CD14-positive monocyte (primary cell): Measurements from ENCODE around the gene C4B. TPM values are rescaled to one million over a fixed set of nuclear protein-coding genes. Genes with fewer than 3 reads are reported as not detected.
"Not testable (repeated sequence)": the region's sequence is repeated elsewhere in the genome, so short reads cannot be mapped to it uniquely, and the experiment has no call there.

Experiments used
- DNase-seq, 3 donors: peaks; one replicate each; pipeline ENCODE4 v3.0.0-alpha.2; 2011 to 2022
- H2AFZ ChIP-seq: 2 replicates; pipeline ENCODE4 v1.6.0; 2012; ENCODE audit warnings: mild to moderate bottlenecking, low read depth, low read length, inconsistent platforms; ENCODE audit not compliant: insufficient read depth, poor library complexity, severe bottlenecking
- H3K27ac ChIP-seq, 2 donors: 1 replicate in 1 of 2; 2 replicates in 1 of 2; pipeline ENCODE4 v1.5.1; 2012 to 2013; ENCODE audit warnings: low read length in 2 of 2, control low read depth in 1 of 2, inconsistent platforms in 1 of 2, low read depth in 1 of 2, mild to moderate bottlenecking in 1 of 2
- H3K27me3 ChIP-seq, 2 donors: one replicate each; pipeline versions ENCODE4 v1.6.0 to v1.6.1; 2011 to 2013; ENCODE audit warnings: low read length in 2 of 2; ENCODE audit not compliant: control insufficient read depth in 2 of 2, insufficient read depth in 2 of 2
- H3K36me3 ChIP-seq, 2 donors: replicated peaks in 1 of 2; 1 replicate in 1 of 2; 2 replicates in 1 of 2; pipeline versions ENCODE4 v1.5.1 to v1.6.1; 2012 to 2013; ENCODE audit warnings: low read length in 2 of 2, control low read depth in 1 of 2, inconsistent platforms in 1 of 2, mild to moderate bottlenecking in 1 of 2; ENCODE audit not compliant: insufficient read depth in 2 of 2, control insufficient read depth in 1 of 2
- H3K4me1 ChIP-seq, 2 donors: 1 replicate in 1 of 2; 2 replicates in 1 of 2; pipeline versions ENCODE4 v1.5.1 to v1.6.1; 2012 to 2013; ENCODE audit warnings: low read length in 2 of 2, control low read depth in 1 of 2, inconsistent platforms in 1 of 2, mild to moderate bottlenecking in 1 of 2, moderate library complexity in 1 of 2; ENCODE audit not compliant: insufficient read depth in 2 of 2, control insufficient read depth in 1 of 2
- H3K4me2 ChIP-seq: replicated peaks from 2 replicates; pipeline ENCODE3; 2012; ENCODE audit warnings: low read length, moderate library complexity, mild to moderate bottlenecking; ENCODE audit not compliant: poor library complexity, severe bottlenecking; ENCODE audit errors: extremely low read depth
- H3K4me3 ChIP-seq, 3 experiments: fragments of 200-600 bp in 1 of 3; sonication (generic) in 1 of 3; replicated peaks in 1 of 3; 1 replicate in 2 of 3; 2 replicates in 1 of 3; pipeline ENCODE4 v1.5.1; 2011 to 2013; ENCODE audit warnings: low read length in 3 of 3, mild to moderate bottlenecking in 3 of 3, control low read depth in 2 of 3, low read depth in 2 of 3, inconsistent platforms in 1 of 3, moderate library complexity in 1 of 3
- H3K79me2 ChIP-seq: 2 replicates; pipeline ENCODE4 v1.6.0; 2012; ENCODE audit warnings: mild to moderate bottlenecking, control low read depth, inconsistent platforms, low read length, moderate library complexity; ENCODE audit not compliant: insufficient read depth
- H3K9ac ChIP-seq: 2 replicates; pipeline ENCODE4 v1.6.0; 2017; ENCODE audit warnings: low read length, mild to moderate bottlenecking; ENCODE audit not compliant: insufficient read depth, poor library complexity, severe bottlenecking
- H3K9me3 ChIP-seq, 2 donors: replicated peaks in 1 of 2; 1 replicate in 1 of 2; 2 replicates in 1 of 2; pipeline versions ENCODE4 v1.5.1 to v1.6.1; 2012 to 2013; ENCODE audit warnings: low read length in 2 of 2, control low read depth in 1 of 2; ENCODE audit not compliant: control insufficient read depth in 1 of 2, insufficient read depth in 1 of 2
- H4K20me1 ChIP-seq: 2 replicates; pipeline ENCODE4 v1.6.0; 2012; ENCODE audit warnings: mild to moderate bottlenecking, low read length, control low read depth, moderate library complexity; ENCODE audit not compliant: insufficient read depth
- H3K27ac Mint-ChIP-seq, 7 donors: one replicate each; pipeline ENCODE4 v1.8.0; 2020; ENCODE audit warnings: mild to moderate bottlenecking in 7 of 7, mixed read lengths in 7 of 7, moderate library complexity in 6 of 7, inconsistent platforms in 2 of 7
- H3K27me3 Mint-ChIP-seq, 3 donors: one replicate each; pipeline ENCODE4 v1.8.0; 2021 to 2022; ENCODE audit warnings: low read depth in 3 of 3, mild to moderate bottlenecking in 3 of 3, mixed read lengths in 3 of 3, moderate library complexity in 3 of 3, inconsistent platforms in 1 of 3
- H3K36me3 Mint-ChIP-seq, 2 donors: one replicate each; pipeline ENCODE4 v1.8.0; 2020; ENCODE audit warnings: mixed read lengths in 2 of 2, inconsistent platforms in 1 of 2, mild to moderate bottlenecking in 1 of 2
- H3K4me1 Mint-ChIP-seq: one replicate; pipeline ENCODE4 v1.8.0; 2020; ENCODE audit warnings: mild to moderate bottlenecking, mixed read lengths
- H3K4me3 Mint-ChIP-seq, 2 donors: one replicate each; pipeline ENCODE4 v1.8.0; 2020; ENCODE audit warnings: mild to moderate bottlenecking in 2 of 2, mixed read lengths in 2 of 2, moderate library complexity in 1 of 2
- H3K9me3 Mint-ChIP-seq, 7 donors: one replicate each; pipeline ENCODE4 v1.8.0; 2020 to 2022; ENCODE audit warnings: mixed read lengths in 7 of 7, mild to moderate bottlenecking in 6 of 7, moderate library complexity in 6 of 7, inconsistent platforms in 2 of 7
- CTCF ChIP-seq: fragments of 200-600 bp; IDR thresholded peaks from one replicate; pipeline ENCODE4 v1.8.0; 2022; ENCODE audit warnings: antibody characterized with exemption, mild to moderate bottlenecking
- WGBS: methylation state at CpG from one replicate; pipeline ENCODE4 v1.1.5; 2013; ENCODE audit warnings: missing lambda C conversion rate; ENCODE audit not compliant: insufficient coverage; 5-methylcytosine and 5-hydroxymethylcytosine counted together
- intact Hi-C, 2 donors: fragments of 100-400 bp; cut with micrococcal nuclease; formaldehyde crosslinking; loops; one replicate each; pipeline versions ENCODE4 v1.15.0 to v1.15.1; 2023
- polyA minus RNA-seq: library from RNA; depleted of rRNA, polyadenylated mRNA; stranded (reverse); fragments of >200 nt; gene quantifications from 2 replicates; pipeline ENCODE4 v1.2.3, GENCODE V29; 2012
- polyA plus RNA-seq, 3 donors: library from polyadenylated mRNA; depleted of rRNA in 1 of 3; unstranded in 2 of 3; stranded (reverse) in 1 of 3; fragments of 300-500 nt in 2 of 3; fragments of >200 nt in 1 of 3; fragmentation: Illumina TruSeq in 2 of 3; gene quantifications; 1 replicate in 2 of 3; 2 replicates in 1 of 3; pipeline ENCODE4 v1.2.3, GENCODE V29; 2012 to 2021
- total RNA-seq, 12 experiments: library from RNA in 1 of 12; stranded (reverse) in 1 of 12; fragments of 120-200 nt in 1 of 12; gene quantifications; one replicate each; pipeline ENCODE4 v1.2.4 and lab custom pipeline; 2013 to 2026; ENCODE audit warnings: mixed read lengths in 6 of 12, inconsistent platforms in 1 of 12

C4B gene
- 8.4 TPM for total RNA-seq (2013)
- polyA plus RNA-seq (10 to 100 TPM in 1 of 3 donors, under 1 TPM in 1, not detected in 1; 0.18 to 11.6 TPM), polyA minus RNA-seq (2.1 and 3.9 TPM in 2 replicates), total RNA-seq (lab: John Stamatoyannopoulos, UW) (0 to 0.58 (median 0.15) reads per million in 11 experiments)

- H3K27me3 Mint-ChIP-seq, H3K4me3 ChIP-seq, H3K4me2 ChIP-seq, H3K9ac ChIP-seq, DNase-seq, intact Hi-C loops, H3K27me3 ChIP-seq, H3K79me2 ChIP-seq, H3K36me3 Mint-ChIP-seq, H2AFZ ChIP-seq, H3K27ac Mint-ChIP-seq, H3K36me3 ChIP-seq, H3K4me1 Mint-ChIP-seq, H3K27ac ChIP-seq, H3K9me3 Mint-ChIP-seq, H3K4me1 ChIP-seq, H4K20me1 ChIP-seq, H3K4me3 Mint-ChIP-seq, H3K9me3 ChIP-seq: not testable (repeated sequence)
- WGBS = no CpG with 5 or more reads among the region's 6 CpGs
Measured at GRCh38 chr6:32014547-32014946, at the start of gene C4B. Gene C4B (plus strand): TSS chr6:32014795. CDS start chr6:32014846, 51 bp downstream.

GRCh38 chr6:31965700-31966099 is 48.9 kb upstream of the C4B start:
- Histone ChIP-seq H4K20me1 (no peaks in the 10 kb centered on the region), H3K9ac (no peak overlapping the region), H3K4me2 (no peak overlapping the region), H3K79me2 (peaks cover 5% of the 10 kb centered on the region), H3K4me3 (no peak overlapping the region), H3K36me3 (peaks cover 92 to 100% of the 10 kb centered on the region in 2 donors), H3K4me1 (peaks cover 0 to 4% of the 10 kb centered on the region in 2 donors), H3K27me3 (no peaks in the 10 kb centered on the region), H3K27ac (no peak overlapping the region), H2AFZ (no peak overlapping the region), H3K9me3 (no peaks in the 10 kb centered on the region)
- H3K4me3 Mint-ChIP-seq = no peak overlapping the region
- peaks cover 92 to 94% of the 10 kb centered on the region in 2 donors for H3K36me3 Mint-ChIP-seq
- no peaks in the 10 kb centered on the region for H3K9me3 Mint-ChIP-seq
- peaks cover 7% of the 10 kb centered on the region for H3K4me1 Mint-ChIP-seq
- WGBS = 92% methylated on average over 13 of the region's 13 CpGs
- H3K27me3 Mint-ChIP-seq = peaks cover 0 to 1% (median 0%) of the 10 kb centered on the region in 3 donors
- DNase-seq = no peak
- no peak for TF ChIP-seq CTCF
- intact Hi-C loops = no loop called here
- peak overlapping the region in 1 of 7 donors; percentile 83 for H3K27ac Mint-ChIP-seq
